Activated CD4-positive, CD25-positive, alpha-beta regulatory T cell treated with anti-CD3 and anti-CD28 coated beads, Interleukin-2, amount 50 U/mL, for 16 hours (primary cell): Measurements from ENCODE around the gene ABCA4.

Source experiments
- DNase-seq: peaks from one replicate; pipeline ENCODE4 v3.0.0-alpha.2; 2020; ENCODE audit warnings: low read depth, low spot score

The ABCA4 gene

DNA sequence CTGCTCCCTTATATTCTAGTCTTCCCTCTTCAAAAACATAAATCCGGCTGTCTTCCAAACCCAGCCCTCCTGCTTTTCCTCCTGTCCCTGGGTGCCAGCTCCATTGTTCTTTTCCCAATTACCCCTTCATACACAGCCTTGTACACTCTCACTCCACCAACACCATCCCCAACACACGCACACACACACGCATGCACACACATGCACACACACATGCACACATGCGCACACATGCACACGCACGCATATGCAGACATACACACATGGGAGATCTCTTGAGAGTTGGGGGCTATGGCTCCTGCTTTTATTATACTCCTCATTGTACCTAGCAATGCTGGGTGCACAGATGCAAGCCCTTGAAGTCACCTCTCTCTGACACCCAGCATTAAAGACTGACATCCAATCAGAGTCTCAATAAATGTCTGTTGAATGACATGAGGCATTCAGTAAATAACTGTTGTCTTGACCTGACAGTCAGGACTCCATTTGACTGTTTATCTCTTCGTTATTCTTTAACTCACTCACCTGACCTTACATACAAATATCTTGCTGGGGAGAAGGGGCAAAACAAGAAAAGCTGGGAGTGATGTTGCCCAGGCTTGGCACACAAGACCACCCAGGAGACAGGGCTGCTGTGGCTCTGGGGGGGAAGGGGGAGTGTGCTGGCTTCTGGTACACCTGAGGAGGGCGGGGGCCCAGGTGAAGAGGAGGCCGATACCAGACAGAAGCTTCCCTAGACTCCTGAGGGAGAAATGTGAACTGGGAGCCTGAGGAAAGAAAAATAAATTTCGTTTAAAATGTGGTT, 16.0 kb downstream of the ABCA4 start:
- DNase-seq: no peak

DNA sequence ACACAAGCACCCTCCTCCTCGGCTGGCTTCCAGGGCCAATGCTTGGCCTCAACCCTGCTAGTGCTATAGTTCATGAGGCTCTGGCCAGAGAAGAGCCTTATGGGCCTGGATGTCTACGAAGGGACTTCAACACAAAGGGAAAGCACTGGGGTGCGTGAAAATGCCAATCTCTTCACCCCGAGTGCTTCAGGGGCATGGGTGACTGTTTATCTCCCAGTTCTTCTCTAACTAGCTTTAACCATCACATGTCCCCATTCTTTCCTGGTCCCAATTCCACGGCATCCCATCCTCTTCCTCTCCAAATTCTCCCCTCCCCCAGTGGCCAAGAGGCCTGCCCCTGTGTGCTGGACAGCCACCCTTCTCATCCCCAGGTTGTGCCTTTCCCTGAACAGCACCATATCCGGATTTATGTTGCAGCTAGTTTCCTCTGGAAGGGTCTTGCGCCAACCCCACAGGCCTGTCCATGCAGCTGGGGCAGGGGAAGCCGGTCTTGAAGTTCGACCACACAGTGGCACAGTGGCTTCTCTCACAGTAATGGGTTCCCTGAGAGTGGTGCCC, 16.7 kb downstream of the ABCA4 start:
- no peak for DNase-seq

DNA sequence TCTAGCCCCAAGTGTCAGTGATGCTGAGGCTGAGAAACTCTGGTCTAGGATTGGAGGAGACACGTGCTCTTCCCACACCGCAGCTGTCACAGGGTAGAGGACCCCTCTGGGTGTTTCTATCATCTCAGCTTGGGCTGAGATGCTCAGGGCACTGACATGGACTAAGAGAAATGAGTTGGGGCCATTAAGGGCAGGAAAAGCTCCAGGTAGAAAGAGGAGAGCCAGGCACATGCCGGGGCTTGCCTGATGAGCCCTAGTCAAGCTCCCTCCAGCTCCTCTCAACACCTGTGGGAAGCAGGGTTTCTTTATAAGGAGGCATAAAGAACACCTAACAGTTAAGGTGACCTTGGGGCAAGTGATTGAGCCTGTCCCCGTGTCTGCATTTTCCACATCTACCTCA, 17.3 kb downstream of the ABCA4 start:
- no peak for DNase-seq

DNA sequence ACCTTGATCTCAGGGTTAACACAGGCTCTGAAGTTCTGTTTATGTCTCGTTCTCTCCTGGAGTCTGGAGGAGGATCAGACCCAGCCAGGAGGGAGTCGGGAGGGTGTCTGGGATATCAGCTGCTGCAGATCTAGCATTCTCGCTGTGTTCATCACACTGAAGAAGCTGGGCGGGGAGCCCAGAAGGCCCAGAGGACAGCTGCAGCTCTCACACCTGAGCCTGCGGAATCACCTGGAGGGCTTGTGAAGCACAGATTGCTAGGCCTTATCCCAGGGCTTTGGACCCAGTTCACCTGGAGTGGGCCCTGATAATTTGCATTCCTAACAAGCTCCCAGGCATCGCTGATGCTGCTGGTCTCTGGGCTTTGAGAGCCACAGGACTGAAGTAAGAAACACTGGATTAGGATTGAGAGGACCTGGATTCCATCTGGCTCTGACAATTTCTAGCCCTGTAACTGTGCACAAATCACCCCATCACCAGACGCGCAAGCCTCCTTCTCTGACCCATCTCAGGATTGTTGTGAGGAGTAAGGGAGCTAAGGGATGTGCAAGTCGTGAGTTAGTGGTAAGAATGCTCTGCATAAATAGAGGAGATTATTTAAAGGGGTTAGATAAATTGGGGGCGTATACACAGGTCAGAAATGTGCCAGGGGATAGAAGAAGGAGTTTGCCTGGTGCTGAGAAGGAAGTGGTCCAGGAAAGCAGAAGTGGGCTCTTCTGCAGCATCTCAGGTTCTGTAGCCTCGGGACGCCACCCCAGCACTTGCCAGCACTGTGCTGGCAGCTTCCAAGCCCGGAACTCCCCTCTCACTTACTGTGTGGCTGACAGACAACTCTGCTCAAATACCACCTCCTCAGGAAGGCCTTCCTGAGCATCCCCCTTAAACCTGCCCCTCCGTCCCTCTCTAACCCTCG, 19.1 kb downstream of the ABCA4 start:
- DNase-seq: no peak

DNA sequence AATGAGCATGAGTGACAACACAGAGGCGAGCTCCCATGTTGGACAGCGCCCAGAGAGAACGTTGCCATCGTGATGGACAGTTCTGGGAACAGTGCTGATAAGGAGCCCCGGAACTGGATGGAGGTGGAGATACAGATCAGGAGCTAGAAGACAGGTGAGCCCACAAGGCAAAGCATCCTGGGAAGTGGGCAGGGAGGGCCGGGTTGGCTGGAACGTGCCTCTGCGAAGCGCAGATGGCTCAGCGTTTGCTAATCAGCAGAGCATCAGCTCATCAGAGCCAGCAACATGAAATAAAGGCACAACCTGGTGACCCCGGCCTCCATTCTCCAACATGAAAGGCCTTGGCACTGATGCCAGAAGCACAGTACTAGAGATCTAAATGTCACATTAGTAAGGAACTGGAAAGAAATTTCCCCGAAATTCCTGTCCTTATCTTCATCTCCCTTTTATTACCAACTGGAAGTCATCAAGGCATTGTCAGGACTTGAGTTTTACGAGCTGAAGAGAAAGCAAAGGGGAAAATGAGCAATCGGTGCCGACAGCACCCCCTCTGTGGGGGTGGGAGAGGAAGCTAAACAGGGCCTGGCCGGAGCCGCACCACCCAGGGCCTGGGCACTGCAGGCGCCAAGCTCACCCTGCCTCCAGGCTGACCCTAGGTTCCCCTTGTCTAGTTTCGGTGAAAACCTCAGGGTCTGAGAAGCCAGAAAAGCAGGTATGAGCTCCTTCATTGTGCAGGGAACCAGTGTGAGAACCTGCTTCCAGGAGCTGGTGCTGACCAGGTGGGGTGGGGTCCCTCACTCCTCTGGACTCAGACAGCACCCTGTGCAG, 19.9 kb downstream of the ABCA4 start:
- no peak for DNase-seq

DNA sequence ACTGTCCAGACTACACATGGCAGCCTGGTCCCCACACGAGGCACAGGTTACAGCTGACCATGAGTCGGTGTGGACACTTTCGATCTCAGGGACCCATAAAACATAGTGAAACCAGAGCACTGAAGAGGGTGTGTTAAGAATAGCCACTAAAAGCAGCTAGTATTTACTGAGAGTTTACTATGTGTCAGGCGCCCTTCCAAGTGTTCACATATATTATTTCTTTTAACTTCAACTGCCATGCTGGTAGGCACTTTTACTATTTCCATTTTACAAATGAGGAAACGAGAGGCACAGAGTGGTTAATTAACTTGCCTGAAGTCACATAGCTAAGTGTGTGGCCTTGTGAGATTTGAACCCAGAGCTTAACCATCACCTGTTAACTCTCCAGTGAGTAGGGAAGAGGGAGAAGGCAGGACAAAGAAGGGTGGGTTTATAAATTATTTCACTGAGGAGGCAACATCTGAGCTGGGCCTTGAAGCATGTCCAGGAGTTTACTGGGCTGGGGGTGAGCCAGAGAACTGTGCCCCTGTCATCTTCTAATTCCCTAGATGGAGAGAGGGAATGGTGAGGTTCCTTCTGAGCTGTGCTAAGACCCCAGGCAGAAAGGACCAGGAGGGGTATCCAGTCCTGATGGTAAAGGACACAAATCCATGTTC, 20.7 kb downstream of the ABCA4 start:
- no peak for DNase-seq

DNA sequence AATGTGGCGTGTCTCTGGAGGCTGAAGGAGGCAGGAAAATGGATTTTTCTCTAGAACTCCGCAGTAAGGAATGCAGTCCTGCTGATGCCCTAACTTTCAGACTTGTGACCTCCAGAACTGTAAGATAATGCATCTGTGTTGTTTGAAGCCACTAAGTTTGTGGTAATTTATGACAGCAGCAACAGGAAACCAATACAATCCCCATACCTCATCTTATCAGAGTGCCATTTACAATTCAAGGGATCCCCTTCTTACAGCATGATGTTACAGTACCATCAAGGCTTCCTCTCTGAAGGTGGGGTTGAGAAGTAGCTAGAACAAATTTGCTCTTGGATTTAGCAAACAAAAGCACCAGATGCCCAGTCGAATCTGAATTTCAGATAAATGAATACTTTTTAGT, 21.6 kb downstream of the ABCA4 start:
- DNase-seq: no peak

DNA sequence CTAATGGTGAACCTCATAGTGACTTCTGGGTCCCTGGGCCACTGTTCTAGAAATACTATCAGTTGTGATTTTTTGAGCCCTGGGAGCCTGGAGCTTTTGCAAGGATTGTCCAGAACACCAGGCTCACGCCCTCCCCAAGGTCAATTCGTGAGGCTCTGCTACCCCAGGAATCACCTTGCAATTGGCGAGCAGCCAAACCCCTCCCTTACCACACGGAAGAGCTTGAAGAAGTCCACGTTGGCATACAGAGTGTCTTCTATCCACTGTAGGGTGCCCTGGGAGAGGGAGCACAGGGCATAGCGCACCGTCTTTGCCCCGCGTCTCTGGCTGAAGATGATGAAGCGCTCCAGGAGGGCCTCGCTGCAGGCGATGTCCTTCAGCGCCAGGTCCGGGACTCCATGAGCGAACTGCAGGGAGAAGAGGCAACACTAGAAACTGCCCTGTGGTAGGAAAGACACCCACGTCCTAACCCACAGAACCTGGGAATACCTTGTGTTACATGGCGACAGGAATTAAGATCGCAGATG, 22.3 kb downstream of the ABCA4 start:
- no peak for DNase-seq

DNA sequence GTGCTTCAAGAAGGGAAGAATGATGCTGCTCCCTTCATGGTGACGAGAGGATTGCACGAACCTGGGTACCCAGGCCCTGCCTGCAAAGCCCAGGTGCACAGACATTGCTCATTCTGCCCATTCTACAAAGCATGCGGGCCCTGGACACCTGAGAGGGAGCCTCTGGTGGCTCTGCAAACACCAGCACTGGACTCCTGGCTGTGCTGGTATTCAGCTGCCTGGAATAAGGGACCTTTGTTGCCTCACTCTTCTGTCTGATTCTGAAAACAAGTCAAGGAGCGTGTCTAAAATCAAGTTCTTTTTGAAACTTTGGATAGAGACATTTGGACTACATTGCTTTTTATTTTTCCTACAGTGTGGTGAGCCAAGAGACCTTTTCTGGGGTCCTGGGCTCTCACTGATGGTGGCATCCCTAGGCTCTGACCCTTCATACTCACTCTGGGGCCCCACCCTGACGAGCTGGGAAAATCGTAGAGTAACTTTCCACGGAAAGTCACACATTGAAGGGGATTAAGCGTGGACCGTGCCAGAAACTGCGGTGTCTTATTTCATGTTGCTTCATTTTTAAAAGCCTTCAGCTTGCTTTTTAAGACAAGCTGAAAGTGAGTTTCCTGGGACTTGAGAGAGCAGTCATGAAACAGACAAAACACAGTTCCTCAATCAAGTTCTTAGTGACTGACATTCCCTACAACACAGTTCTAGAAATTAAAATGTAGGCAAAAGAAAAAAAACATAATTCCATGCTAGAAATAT, 24.0 kb downstream of the ABCA4 start:
- DNase-seq: no peak

DNA sequence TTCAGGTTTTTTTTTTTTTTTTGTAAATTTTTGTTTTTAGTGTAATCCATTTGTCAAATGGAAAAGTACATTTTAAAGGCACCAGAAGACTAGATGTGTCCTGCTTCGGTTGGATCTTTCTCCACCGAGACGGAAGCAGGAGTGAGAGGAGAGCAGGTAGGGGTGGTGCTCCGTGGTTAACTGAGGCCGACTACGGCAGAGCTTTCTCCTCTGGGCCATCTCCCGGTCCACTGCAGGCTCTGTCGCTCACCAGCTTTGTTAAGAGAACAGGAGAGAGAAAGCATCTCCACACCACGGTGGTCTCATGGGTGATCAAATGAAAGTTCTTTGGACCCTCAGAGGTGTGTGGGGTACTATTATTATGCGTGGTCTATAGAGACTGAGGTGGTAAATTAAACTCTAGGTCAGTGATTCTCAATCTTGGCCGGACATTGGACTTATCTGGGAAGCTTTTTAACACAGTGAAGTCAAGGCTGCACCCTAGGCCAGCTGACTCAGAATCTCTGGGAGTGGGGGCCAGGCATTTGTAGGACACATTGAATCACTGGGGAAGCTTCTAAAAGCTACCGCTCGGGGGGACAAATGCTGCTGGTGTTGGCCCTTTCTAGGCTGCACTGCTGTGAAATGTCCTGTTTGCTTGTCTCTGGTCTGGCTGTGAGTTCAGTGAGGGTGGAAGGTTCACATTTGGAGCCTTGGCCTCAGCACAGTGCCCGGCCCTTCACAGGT, 25.0 kb downstream of the ABCA4 start:
- no peak for DNase-seq

DNA sequence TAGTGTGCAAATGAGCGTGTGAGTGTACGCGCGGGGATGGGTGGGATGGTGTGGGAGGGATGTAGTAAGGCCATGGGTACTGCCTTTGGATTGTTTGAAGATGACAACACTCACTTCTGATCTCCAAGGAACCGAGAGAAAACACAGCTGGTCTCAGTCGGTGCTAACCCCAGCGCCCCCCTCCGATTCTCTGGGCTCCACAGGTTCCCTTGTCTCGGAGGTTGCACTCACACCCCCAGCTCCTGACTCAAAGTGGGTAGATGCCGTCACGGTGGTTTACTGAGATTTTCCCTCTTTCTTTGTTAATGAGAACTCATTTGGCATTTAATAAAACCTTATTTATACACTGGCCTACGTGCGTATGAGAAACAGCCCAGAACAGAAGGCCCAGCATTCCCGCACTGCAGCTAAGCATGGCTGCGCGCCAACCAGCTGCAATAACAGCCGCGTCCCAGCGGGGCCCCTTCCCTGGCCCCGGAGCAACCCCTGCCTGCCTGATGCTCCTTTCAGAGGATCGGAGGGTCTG, 25.8 kb downstream of the ABCA4 start:
- no peak for DNase-seq

DNA sequence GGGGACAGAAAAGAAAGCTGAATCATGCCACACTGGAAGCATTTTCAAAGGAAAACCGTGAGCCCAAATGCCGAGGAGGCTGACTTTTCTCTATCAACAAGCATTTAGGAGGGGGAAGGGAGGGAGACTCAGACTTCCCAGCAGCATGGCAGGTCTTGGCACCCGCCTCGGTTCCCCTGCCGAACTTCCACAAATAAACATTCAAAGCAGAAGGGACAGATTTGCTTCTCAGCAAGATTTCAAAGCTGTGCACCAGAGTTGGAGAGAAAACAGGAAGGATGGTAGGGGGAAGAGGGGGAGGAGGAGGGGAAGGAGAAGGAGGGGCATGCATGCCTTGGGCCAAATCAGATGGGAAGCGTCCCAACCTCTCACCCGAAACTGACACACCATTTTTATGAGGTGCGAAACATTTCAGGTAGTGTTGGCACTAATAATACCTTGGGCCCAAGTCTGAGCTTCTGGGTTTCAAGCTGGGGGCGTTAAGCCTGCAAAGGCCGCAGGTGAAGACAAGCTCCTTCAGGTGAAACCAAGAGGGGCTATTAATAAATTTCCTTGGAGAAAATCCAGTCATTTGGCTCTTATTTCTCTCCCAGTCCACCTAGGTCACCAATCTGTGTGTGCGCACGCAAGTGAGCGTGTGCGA, 26.4 kb downstream of the ABCA4 start:
- DNase-seq: no peak

DNA sequence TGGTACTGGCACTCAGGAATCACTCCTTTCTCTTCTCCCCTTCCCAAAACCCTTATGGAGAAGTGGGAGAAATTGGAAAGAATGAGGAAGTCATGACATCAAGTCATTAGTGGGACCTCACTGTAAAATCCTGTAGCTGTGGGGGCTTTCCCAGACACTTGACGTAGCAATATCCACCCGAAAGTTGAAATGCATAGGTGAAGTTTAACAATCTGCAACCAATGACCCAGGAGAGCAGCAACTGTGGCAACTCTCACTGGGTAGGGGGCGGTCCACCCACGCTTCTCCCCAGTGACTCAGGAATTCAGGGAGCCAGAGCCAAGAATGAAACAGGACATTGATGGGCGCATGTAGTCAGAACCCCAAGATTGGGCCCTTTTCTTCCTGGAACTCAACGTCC, 27.0 kb downstream of the ABCA4 start:
- no peak for DNase-seq

DNA sequence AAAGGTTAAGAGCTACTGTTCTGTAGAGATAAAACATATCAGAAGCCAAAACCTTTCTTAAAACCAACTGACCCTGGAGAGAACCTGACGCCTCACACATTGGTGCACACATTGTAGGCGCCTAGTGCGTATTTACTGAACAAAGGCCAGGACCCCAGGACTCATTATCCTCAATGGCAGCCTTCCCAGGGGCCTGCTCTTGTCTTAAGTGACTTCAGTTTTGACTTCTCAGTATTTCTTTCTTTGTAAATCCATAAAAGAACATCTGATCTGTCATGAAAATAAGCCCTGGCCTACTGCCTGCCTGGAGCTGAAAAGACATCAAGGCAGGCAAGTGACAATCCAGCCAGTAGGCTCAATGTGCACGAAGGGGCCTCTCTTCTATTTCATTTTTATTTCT, 27.6 kb downstream of the ABCA4 start:
- no peak for DNase-seq

DNA sequence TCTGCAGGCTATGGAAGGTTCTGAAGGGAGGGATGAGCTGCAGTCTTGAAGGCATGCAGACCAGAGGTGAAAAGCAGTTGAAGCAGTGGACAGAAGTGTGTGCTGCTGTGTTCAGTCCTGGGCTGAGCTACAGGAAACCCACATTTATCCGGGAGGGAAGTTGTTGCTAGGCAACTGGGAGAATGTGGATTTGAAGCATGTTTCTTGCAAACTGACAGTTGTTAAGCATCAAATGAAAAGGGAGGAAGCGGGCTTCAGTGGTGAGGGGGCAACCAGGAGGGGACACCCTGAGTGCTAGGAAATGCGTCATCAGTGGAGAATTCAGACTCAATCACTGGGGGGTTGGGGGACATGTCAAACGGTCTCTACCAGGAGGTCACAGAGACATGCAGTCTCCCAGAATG, 28.7 kb downstream of the ABCA4 start:
- no peak for DNase-seq

DNA sequence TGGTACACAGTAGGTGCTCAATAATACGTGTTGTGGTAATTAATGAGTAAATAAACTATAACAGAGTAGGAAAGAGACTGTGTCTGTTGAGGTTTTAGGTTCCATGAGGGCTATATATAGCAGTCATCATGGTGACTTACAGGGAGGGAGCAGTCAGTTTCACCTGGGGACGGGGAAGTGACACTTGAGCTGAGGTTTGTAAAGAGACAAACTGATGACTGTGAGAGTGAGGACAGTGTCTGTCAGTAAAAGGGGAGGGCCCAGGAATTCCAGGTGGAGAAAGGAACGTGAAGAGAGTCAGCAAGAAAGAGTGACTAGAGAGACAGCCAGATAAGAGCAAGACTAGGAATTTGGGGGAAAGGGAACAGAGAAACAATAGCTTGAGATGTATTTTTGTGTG, 30.2 kb downstream of the ABCA4 start:
- no peak for DNase-seq

DNA sequence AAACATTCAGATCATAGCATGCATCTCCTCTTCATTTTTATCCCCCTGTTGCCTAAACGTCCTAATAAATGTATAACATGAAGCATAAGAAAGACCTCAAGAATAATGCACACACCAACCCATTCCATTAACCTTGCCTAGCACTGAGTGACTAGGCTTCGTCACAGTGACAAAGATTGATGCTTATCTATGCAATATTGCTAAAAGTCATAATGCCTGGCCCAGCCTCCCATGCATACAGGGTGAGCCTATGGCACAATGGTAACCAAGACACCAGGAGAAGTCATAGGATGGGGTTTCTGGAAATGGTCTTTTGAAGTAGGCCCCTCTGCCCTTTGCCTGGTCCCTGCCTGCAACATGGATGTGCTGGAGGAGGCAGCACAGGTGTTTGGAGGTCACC, 33.8 kb downstream of the ABCA4 start:
- no peak for DNase-seq

DNA sequence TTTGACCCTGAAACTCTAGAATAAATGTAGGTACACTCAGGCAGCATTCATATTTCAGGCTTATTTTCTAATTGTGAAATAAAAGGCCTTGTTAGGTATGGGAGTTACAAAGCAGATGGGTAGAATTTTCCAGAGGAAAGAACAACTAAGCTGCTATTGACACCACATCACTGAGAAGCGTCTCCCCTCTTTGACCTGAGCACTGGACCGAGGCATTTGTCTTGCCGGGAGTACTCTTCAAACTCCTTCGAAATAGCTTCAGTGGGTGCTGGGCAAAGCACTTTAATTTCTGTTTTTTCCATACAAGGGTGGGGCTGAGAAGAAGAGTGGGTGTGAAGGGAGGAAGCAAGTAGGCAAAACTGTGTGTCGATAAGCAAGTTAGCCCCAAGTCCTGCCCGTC, 36.4 kb downstream of the ABCA4 start:
- DNase-seq: no peak

DNA sequence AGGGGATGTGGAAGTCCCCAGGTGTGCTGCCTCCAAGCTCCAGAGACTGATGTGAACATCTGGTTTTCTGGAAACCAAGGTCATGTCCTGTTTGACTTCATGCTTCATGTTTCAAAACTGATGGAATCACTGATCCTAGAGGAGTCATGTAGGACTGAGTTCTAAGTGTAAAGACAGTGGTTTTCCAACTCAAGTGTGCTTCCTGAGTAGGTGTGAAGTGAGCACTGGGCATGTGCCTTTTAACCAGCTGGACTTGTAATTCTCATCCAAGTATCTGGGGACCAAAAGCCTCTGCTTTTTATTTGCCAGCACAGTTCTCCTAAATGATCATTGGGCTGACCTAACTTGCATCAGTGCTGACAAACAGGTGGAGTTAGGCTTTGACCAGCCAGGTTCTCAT, 36.9 kb downstream of the ABCA4 start:
- DNase-seq: no peak
